ENCODE results near the gene SLC35F2.
A peak's percentile ranks its signal among the peaks of the same experiment; 100 is the strongest.
"Not testable (repeated sequence)": the region's sequence is repeated elsewhere in the genome, so short reads cannot be mapped to it uniquely, and the experiment has no call there.

Gene SLC35F2

DNA sequence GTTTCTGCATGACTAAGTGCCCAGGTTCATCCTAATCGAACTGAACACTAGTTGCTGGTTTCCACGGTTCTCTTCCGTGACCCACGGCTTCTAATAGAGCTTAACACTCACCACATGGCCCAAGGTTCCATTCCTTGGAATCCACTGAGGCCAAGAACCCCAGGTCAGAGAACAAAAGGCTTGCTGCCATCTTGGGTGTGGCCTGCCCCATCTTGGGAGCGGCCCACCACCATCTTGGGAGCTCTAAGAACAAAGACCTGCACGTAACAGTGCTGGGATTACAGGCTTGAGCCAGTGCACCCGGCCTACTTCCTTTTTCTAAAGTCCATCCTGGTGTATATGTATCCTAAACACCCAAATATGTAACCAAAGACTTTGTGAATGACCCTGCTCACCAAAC lies 68.8 kb downstream of the SLC35F2 start:
- DNase-seq (ENCODE audit: low spot score): no peak

DNA sequence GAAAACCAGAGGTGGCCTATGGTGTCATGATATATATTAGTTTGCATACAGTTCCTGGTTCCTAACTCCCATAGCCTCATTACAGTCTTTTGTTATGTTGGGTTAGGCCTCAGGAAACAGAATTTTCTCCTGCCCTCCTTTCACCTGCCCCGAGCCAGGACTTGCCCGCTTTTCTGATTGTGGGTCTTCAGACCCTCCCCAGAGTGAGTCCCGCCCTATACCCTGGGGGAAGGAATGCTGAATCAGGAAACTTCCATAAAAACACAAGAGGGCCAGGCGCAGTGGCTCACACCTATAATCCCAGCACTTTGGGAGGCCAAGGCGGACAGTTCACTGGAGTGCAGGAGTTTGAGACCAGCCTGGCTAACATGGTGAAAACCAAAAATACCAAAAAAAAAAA lies 70.9 kb downstream of the SLC35F2 start:
- no peak for DNase-seq (ENCODE audit: low spot score)

DNA sequence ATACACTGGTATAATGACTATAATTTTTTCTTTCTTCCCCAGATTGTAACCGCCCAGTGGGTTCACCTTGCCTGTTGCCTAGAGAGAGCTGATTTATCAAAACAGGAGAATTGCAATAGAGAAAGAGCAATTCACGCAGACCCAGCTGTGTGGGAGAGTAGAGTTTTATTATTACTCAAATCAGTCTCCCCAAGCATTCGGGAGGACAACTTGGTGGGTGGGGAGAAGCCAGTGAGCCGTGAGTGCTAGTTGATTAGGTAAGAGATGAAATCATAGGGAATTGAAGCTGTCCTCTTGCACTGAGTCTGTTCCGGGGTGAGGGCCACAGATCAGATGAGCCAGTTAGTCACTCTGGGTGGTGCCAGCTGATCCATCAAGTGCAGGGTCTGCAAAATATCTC lies 73.2 kb downstream of the SLC35F2 start:
- no peak for DNase-seq (ENCODE audit: low spot score)

DNA sequence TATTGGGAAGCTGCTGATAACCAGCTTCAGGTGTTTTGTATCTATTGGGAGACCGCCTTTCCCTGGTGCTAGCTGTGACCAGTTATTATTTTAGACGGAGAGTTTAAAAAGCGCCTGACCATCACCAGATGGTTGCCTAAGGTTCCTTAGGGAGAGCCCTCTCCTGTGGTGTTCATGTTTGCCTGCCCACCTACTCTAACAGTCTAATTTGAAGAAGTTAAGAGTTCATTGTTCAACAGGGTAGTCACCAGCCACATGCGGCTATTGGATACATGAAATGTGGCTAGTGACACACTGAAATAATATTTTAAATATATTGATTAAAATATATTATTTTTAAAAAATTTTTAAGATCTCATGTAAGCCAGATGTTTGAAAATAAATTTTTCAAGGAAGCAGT lies 75.5 kb downstream of the SLC35F2 start:
- no peak for DNase-seq (ENCODE audit: low spot score)

DNA sequence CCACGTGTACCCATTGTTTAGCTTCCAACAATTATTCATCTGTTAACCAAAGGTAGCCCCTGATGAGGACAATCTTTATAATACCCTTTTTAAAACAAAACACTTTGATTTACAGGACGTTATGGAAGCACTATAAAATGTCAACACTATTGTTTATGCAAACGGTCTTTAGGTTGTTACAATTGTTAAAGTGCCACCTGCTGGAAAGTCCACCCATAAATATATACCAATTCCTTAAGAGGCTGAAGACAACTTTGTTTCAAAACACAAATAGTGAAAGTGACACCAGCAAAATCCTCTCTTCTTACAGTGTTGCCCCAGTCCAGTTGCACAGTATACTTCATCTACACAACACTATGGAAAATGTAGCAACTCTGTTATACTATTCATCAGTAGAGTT lies 77.8 kb downstream of the SLC35F2 start:
- DNase-seq (ENCODE audit: low spot score): no peak

DNA sequence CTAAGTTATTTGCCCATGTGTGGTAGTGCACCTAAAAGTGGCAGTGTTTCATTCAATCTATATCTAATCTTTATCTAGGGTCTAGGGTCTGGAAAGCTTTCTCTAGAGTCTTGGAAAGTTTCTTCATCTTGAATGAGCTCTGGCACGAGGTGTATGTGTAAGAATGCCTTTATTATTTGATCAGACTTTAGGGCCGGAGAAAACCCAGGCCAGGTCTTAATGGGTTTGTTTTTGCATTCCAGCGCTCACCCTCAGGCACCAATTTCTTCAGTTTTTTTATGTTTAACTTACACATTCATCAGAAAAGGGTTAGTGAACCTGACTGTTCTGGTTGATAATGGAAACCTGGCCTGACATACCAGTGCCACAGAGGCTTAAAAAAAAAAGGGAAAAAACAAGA lies 78.5 kb downstream of the SLC35F2 start:
- no peak for DNase-seq (ENCODE audit: low spot score)

DNA sequence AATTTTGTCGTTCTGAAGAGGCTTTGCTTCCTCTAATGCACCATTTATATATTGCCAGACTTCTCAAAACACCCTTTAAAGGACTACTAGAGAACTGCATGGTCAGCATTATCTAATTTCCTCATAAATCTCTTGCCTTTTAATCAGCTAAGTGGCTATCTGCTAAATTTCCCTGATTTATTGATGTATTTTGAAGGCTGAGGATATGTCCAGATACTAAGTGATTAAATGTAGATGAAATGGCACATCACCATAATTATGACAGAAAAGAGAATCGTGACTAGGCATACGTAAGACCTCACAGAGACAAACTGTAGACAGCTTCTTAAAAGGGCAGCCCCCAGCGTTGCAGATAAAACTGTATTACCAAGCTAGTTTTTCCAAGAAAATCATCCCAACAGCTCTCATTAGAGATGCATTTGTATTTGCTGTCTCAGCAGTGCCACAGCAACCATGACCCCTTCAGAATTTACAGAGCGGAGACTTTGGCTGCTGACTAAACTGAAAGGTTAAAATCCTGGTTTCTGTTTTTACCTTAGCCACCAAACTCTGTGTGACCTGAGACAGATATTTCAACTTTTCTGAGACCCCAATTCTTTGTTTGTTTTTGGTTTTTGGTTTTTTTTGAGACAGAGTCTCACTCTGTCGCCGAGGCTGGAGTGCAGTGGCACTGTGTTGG lies 79.6 kb downstream of the SLC35F2 start:
- DNase-seq (ENCODE audit: low spot score): no peak

DNA sequence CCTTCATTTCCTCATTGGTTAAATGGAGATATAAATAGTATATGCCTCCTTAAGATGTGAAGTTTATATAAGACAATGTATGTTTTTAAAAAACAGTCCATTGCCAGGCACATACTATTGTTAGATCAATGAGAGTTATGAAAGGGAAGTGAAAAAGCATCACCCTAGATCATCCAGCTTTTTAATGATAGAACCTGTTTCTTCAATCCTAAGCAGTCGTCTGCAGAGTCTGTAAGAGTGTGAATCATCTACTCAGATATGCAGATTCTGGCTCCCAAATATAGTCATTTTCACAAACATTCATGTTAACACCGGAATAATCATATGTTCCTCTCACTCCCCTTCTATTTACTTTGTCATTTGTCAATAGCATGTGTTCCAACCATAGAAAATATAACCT lies 81.5 kb downstream of the SLC35F2 start:
- DNase-seq (ENCODE audit: low spot score): no peak

DNA sequence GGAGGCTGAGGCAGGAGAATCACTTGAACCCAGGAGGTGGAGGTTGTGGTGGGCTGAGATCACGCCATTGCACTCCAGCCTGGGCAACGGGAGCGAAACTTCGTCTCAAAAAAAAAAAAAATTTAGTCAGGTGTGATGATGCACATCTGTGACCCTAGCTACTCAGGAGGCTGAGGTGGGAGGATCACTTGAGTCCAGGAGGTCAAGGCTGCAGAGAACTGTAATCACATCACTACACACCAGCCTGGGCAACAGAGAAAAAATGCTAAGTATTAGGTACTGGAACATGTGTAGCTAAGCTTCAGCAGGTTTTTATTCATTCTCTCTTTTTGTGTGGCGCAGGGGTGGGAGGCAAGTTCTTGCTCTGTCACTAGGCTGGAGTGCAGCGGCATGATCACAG lies 82.5 kb downstream of the SLC35F2 start:
- DNase-seq (ENCODE audit: low spot score): no peak

DNA sequence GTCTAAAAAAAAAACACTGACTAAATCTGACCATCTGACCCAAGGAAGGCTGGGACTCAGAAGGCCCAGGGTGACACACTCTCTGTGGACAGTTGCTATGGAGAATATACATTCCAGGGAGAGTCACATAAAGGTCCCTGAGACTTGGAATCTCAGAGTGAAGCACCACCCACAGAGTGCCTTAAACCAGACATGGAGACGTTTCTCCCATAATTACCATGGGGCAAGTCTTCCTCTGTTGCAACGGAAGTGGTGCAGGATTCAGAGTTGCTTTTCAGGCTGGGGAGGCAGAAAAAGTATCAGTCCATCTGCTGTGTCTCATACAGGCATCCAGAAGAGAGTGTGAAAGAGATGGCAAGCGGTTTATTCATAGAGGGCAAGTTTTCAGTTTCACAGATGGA lies 88.0 kb downstream of the SLC35F2 start:
- no peak for DNase-seq (ENCODE audit: low spot score)

DNA sequence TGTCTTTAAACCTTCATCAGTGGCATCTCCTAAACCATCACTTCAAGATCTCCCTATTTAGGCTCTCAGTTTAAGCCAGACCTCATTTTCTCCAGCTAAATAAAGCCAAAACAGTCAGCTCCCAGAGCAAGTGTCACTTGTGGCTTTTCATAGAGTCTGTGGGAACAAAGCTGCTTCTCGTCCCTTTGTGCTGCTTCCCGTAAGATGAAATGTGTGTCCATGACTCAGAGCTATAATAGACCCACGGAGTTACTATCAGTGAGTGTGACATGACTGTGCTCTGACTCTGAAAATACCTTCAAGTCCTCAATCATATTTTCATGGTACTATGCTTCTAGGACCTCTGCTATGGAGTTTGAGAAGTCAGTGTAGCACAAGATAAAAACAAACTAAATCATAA lies 89.4 kb downstream of the SLC35F2 start:
- DNase-seq (ENCODE audit: low spot score): no peak

DNA sequence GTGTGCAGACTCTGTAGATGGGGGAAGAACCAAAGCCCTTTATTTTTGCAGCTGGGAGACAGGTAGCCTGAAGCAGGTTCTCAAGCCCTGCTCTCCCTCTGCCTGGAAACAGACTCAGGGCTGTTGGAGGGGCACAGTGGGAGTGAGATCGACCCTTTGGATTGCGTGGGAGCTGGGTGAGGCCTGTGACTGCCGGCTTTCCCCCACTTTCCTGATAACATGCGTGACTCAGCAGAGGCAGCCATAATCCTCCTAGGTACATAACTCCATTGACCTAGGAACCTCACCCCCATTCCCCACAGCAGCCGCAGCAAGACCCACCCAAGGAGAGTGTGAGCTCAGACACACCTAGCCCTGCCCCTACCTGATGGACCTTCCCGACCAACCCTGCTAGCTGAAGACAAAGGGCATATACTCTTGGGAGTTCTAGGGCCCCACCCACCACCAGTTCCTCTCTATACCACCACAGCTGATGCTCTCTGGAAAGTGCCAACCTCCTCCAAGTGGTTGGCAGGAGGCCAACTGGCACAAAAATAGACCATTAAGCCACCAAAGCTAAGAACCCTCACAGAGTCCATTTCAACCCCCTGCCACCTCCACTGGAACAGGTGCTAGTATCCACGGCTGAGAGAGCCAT lies 99.8 kb downstream of the SLC35F2 start:
- not testable (repeated sequence) for DNase-seq (ENCODE audit: low spot score)

DNA sequence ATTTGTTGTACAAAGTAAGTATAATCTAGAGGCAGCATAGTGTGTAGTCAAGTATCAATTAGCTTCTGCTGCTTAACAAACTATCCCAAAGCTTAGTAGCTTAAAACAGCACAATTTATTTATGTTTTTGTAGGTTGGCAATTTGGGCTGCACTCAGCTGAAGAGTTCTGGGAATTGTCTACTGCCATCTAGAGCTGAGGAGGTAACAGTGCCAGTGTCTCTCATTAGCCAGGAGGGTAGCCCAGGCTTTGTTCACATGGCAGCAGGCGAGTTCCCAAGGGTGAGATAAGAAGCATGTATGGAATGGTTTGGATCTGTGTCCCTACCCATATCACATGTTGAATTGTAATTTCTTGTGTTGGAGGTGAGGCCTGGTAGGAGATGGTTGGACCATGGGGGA lies 100.9 kb downstream of the SLC35F2 start:
- DNase-seq (ENCODE audit: low spot score): no peak

DNA sequence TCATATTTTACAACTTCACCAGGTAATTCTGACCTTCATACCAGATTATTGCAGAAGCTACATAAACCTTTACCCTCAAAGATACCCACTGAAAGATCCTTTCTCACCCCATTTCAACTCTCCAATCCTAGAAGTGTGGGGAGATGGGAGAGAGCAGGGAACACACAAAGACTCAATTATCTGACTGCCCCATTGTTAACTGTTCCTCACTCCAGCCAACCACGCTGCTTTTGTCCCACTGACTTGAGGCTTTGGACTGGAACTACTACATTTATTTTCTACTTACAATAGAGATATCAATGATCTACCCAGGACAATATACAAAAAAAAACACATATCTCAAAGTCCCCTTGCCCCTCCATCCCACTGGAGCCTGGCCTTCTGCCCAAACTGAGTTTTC lies 102.0 kb downstream of the SLC35F2 start:
- DNase-seq (ENCODE audit: low spot score): no peak

DNA sequence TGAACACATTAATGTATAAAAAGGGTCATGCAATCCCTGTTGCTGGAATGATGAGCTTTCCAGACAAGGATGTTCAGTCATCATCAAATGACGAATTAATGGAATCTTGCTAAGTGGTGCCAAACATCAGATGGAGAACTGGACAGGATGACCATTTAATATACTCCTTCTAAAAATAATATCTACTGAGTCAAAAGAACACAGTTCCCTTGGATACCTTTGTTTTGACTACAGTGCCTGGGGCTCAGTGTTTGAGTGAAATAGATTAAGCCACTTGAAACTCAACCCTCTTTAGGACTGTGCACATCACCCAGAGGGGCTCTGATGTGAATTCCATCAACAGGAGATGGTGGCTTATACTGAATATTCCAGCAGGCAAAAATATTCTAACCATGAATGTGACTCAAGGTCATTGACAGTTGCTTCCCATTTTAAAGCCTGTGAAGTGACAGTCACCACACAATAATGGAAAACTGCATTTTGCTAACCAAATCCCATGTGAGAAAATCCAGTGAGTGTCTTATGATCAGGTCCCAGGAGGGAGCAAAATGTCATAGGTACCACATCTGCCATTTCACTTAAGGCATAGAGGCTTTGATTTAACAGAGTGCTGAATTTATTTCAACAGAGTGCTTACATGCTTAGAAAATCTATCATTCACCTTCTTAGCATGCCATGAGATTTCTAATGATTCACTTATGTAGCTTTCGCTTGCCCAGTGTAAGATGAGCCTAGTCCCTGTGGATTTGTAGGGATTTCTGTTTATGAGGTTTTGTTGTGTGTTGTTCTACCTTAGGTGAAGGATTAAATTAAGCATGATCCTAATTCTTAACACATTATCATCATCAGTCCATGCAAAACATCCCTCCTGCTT lies 105.4 kb downstream of the SLC35F2 start:
- DNase-seq (ENCODE audit: low spot score): peak; percentile 33

DNA sequence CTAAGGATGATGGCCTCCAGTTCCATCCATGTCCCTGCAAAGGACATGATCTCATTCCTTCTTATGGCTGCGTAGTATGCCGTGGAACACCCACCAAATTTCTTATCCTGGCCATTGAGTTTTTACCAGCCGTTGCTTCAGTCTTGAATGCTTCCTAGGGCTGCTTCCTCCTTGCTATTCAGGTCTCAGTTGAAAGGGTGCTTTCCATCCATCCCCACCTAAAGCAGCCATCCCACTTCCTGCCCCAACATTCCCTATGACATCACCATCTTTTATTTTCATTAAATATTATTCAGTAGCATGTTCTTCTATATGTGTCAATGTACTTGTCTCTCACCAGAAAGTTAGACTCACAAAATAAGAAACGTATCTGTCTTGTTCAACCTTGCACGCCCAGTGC lies 106.1 kb downstream of the SLC35F2 start:
- DNase-seq (ENCODE audit: low spot score): no peak

DNA sequence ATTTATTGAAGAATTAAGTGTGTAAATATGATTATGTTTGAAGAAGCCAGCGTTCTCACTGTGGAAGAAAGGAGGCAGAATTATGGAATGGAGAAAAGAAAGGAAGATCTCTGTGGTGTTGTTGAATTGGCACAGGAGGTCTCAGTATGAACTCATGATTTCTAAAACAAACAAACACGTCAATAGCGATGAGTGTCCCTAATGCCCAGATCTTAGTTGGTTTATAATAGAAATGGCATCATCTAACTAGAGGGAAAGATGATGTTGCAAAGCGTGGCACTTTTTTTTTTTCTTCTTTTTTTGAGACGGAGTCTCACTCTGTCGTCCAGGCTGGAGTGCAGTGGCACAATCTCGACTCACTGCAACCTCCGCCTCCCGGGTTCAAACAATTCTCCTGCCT lies 107.5 kb downstream of the SLC35F2 start:
- DNase-seq (ENCODE audit: low spot score): no peak

DNA sequence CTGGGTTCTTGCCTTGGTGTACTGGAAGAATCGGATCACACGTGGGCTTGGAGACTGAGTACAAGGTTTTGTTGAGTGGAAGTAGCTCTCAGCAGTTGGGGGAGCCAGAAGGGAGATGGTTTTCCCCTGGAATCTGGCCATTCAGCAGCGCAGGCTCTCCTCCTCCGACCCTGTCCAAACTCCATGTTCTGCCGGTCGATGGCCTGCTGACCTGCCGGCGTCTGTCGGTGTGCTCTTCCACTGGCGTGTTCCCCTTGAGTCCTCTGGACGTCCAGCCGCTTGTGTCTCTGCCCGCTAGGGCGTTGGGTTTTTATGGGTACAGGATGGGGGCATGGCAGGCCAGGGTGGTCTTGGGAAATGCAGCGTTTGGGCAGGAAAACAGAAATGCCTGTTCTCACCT lies 108.3 kb downstream of the SLC35F2 start:
- DNase-seq (ENCODE audit: low spot score): no peak

DNA sequence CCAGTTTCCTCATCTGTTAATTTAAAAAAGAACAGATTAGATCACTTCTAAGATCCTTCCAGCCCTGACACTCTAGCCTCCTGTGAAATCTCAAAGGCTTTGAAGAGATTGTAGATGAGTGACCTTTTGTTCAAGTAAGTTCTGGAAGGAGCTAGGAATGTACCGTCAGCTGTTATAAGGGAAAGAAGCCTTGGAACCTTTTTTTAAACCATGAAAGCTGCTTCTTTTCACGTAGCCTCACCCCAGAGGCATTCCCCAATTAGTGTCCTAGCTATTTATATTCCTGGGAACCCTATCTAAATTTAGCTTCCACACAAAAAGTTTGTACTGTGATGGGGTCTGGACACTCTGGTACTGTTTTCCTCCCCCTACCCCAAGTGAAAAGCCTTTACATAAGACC lies 111.0 kb downstream of the SLC35F2 start:
- no peak for DNase-seq (ENCODE audit: low spot score)

DNA sequence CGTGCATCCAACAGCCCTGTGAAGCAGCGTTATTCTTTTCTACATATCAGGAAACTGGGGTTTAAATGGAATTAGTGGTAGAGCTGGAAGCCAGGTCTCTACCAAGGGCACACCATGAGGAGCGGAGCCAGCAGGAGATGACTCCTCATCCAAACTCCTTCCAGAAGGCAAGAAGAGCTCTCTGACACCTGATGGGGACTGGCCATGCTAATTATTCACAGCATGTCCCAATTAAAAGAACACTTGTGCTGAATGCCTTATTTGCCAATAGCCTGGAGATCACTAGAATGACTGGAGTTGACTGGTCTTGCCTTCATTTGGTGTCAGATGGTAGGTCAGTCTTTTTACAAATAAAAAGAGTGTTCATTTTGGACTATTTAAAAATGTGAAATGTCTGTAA lies 113.9 kb downstream of the SLC35F2 start:
- no peak for DNase-seq (ENCODE audit: low spot score)

DNA sequence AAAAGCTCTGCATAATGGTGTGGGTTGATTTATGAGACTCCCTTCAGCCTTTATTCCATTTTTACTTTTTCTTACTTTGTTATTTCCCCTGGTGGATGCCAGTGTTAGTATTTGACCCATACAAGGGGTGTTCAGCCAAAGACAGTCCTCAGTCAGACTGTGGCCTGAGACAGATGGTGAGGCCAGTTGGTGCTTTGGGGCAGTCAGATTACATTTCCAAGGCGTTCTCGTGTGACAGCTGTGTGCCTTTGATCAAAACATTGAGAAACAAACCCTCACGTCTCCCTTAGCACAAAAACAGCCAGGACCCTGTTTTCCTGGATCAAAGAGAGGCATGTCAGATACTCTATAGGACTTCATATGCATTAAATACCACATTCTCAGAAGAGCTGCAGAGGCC lies 115.4 kb downstream of the SLC35F2 start:
- no peak for DNase-seq (ENCODE audit: low spot score)

DNA sequence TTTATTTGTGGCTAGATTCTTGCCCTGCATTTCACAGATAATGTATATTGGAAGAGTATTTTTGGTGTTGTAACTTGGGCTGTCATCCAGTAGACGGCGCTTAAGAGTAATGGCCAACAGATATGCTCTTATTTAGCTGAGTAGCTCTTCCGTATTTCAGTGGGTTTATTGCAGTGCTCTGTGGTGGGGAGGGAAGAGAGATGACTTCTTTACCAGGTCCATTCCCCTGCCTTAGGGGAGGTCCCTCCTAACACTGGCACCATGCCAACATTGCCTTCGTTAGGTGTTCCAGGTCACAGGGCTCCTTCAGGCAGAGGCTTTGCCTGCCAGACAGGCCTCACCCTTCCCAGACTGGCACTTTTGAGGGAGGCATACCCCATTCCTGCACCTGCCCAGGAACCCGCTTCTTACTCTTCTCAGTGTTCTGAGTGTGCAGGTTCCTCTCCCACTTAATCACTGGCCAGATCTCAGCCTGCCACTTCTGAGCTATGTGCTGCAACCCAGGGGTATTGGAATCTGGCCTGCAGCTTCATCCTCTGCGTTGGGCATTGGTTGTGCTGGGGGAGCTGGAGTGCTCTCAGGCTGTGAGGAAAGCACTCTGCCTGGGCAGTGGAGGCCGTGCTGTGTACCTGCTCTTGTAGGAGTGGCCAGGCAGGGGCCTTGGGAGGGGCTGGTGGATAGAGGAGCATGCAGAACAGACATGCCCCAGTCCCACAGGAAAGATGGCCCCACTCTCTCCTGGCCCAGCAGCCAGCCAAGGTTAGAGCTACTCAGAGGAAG lies 117.4 kb downstream of the SLC35F2 start:
- no peak for DNase-seq (ENCODE audit: low spot score)
